Hematopoietic multipotent progenitor cell treated with erythropoietin and hydrocortisone succinate and interleukin-3 and kit ligand, for 4 days (in vitro differentiated cells): ENCODE results near the gene LTK.

Source experiments
- DNase-seq: peaks from one replicate; pipeline ENCODE4 v3.0.0-alpha.2; 2015

The LTK gene

DNA sequence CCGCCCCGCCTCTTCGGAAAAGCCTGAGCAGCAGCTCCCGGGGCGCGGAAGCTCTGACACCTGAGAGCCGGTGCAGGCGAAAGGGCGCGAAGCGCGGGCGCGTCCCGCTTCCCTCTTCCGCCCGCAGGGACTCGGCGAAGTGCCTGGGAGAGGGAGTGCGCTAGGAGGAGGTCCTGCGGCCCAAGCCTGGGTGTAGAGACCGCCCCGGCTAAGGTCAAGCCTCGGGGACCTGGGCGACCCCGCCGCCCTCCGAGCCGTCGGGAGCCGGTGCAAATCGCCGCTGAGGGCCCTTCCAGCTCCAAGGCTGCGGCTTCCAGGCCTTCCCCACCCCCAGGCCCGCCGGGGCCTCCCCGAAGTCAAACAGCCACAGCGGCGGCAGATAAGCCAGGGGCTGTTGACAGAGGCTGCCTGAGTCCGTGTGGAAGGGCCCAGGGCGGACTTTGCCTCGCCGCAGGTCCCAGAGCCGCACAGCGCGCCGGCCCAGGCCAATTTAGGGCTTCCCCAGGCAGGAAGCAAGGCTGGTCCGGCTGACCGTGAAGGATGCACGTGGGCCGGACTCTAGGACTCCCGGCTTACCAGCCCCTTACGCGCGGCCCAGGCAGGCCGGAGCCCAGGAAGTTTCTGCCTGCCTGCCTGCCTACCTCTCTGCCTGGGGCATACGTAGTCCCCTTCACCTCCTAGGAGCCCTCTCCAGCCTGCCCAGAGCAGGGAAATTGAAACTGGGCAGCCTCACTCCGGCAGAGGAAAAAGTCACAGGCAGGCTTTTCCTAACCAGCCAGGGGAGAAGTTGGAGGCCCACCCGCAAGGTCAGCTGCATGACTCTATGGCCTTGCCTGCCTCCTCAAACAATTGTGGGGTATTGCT, 17.7 kb downstream of the LTK start:
- DNase-seq = peak; percentile 58

DNA sequence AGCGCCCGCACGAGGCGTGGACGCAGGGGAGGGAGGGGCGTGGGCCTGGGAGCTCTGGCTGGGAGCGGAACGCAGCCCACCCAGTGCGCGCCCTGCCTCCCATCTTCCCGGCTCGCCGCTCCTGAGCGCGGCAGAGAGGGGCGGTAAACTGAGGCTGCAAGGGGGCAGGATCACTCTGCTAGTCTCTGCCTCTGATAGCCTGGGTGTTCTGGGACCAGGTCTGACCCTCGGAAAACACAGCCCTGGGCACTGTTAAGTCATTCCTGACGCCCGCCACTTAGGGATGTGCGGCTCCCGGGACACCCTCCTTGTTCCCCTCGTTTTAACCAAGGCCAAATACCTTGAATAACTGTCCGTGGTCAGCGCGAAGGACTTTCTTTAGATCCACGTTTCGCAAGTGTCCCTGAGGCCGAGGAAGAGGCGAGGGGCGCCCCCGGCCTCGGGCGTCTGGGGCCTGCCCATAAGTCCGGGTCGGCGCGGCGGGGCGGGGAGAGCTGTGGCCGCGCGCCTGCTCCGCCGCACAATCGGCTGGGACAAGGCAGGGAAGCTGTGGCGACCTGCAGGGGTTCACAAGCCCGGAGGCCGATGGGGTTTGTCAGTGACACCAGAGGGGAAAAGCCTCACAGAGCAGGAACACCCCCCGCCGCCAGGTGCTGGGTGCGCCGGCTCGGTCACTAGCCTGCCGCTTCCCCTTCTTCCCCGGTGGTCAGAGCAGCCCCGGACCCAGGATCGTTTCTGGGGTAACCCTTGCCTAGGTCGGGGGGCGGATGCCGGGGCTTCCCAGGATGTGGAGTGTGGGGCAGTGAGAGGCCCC, 18.5 kb downstream of the LTK start:
- DNase-seq = peak; percentile 41

- peak; percentile 45 for DNase-seq
These were observed 19.3 kb downstream of the LTK start for GRCh38 chr15:41494190-41494921.

DNA sequence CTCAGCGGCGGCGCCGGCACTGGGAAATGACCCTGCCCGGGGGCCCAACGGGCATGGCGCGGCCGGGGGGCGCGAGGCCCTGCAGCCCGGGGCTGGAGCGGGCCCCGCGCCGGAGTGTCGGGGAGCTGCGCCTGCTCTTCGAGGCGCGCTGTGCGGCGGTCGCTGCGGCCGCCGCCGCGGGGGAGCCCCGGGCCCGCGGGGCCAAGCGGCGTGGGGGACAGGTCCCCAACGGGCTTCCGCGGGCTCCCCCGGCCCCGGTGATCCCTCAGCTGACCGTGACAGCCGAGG, 19.8 kb downstream of the LTK start:
- DNase-seq = no peak

DNA sequence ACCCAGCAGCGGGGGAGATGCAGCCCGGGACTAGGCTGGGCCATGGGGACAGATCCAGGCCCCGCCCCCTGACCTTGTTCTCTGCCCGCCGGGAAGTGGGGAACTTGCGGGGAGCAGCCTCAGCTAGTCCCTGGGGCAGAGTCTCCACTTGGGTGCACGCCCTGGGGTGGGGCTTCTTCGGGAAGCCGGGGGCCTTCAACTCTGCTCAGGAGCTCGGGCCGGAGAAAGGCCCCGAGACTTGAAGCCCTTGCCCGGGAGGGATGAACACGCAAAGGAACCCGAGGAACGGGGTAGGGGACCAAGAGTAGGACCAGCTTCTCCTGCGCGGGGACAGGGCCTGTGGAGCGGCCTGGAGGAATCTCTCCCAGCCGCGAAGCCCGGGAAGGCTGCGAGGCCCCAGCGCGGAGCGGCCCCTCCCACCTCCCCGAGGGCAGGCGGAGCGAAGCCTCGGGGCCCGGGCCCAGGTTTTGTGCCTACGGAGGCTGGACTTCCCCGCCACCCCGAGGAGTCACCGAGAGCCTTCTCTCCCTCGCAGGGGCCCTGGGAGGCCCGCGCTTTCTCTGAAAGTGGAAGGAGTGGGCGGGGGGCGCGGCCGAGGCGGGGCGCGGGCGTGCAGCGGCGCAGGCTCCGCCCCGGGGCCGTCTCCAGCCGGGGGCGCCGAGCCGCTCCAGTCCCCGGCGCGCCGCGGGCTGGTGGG, 20.3 kb downstream of the LTK start, which contains the start of gene ITPKA:
TSS of gene ITPKA (plus strand) at position 670 of the 697 bp plus-strand sequence. CDS start 54 bp downstream, outside the sequence.
- peak; percentile 74 for DNase-seq

GRCh38 chr15:41492597-41493204, 20.9 kb downstream of the LTK start:
- DNase-seq = no peak

DNA sequence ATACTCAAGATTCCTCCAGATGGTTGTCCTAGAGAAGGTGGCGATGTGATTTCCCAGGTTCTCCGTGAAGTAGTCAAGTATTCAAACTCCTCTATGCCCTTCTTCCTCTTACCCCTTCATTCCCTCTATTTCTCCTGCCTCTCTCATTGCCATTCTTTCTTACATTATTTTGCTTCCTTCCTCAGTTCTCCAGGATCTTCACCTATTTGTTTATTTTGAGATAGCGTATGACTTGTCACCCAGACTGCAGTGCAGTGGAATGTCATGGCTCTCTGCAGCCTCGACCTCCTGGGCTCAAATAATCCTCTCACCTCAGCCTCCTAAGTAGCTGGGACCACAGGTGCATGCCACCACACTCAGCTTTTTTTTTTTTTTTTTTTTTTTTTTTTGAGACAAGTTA, 21.7 kb downstream of the LTK start:
- no peak for DNase-seq

GRCh38 chr15:41490355-41490754, 23.3 kb downstream of the LTK start:
- peak; percentile 28 for DNase-seq

- no peak for DNase-seq
These were observed 24.0 kb downstream of the LTK start for GRCh38 chr15:41489641-41490040.

GRCh38 chr15:41487802-41488201, 25.8 kb downstream of the LTK start:
- no peak for DNase-seq

GRCh38 chr15:41487381-41487780, 26.2 kb downstream of the LTK start:
- DNase-seq = no peak

DNA sequence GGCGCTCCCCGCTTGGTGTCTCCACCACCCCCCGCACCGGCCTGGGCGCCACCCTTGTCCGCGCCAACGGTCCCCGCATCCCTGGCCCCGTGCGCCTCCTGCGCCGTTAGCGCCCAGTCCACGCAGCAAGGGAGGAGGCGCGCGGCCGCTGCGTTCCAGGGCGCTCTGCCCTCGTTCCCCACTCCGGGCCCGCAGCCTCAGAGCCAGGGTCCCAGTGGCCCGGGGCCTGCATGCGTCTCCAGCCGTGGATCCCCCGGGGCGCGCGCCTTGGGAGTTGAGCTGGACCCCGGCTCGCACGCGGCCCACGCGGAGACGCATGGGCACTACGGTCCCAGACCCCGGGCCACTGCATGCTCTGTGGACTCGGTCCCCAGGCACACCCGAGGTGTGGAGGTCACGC, 27.3 kb downstream of the LTK start:
- no peak for DNase-seq

GRCh38 chr15:41484937-41485625, 28.5 kb downstream of the LTK start:
- no peak for DNase-seq

GRCh38 chr15:41483519-41483918, 30.1 kb downstream of the LTK start:
- no peak for DNase-seq

DNA sequence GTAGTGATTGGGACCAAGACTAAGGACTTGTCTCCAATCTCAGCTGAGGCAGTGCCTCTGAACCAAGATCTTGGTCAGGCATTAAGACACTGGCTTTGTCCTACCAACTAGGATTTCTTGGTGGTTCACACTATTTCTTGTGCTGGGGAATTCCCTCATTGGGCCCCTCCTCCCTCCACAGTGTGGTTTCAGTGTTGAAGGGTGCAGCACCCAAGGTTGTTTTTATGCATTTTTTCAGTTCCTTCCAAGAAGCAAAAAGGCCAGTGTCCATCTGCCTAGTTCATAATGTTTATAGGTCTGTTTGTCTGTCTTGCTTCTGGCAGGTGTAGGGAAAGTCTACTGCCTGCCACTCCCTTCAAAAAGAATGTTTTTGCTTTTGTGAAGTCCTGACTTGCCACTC, 30.5 kb downstream of the LTK start:
- DNase-seq = no peak

DNA sequence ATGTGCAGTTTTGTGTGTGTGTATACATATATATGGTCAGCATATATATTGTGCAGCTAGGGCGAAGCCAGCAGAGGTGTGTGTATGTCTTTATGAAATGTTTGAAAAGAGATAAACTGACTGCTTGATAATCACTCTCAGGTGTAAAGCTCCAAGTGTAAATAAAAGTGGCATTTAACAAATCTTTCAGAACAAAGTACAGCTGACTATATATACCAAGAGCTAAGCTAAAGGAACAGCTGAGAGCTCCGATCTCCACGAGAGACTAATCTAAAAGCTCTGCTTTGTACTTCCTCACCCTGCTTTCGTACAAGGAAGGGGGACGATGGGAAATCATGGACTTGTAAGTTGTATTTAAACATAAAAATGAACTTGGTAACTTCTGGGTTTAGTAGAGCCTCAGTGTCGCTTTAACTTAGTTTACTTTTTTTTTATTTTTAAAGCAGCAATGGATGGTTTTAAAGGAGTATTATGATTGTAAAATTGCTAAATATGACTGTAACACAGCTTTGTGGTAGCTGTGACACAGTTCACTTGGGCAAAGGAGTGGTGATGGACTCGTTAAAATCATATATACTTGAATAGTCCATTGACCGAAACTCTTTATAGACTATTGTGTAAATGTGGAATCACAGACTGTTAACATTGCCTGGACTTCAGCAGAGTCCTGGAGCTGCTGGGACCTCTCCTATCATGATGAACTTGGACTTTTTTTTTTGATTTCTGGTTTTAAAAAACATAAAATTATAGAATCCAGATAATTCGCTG, 31.3 kb downstream of the LTK start:
- no peak for DNase-seq

DNA sequence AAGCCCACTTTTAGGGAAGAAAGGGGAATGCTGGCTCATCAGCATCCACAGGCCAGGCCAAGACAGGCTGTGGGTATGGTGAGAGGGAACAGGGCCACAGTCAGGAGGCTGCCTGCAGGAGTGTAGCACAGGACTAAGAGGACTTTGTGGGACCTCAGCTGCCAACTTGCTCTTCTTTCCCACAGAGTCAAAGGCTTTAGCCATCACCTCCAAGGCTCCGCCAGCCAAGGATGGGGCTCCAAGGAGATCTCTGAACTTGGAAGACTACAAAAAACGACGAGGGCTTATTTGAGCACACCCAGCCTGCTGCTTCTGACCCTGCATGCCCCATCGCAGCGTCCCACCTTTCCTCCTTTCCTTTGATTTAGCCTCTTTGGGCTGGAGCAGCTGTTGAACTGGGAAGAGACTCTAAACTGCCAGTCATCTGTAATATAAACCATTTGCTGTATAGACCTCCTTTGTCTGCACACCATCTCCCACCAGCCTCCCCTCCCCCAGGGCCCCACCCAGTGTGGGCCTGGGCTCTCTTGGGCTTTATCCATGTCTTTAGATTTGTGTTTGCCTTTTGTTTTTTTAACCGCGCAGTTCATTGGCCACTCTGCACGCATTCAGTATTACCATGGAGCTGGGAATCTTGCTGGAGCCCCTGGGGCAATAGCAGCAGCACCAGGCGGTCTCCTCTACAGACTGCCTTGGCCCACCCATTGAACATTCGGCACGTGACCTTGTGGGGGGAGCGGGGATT, 33.1 kb downstream of the LTK start:
- DNase-seq = no peak

DNA sequence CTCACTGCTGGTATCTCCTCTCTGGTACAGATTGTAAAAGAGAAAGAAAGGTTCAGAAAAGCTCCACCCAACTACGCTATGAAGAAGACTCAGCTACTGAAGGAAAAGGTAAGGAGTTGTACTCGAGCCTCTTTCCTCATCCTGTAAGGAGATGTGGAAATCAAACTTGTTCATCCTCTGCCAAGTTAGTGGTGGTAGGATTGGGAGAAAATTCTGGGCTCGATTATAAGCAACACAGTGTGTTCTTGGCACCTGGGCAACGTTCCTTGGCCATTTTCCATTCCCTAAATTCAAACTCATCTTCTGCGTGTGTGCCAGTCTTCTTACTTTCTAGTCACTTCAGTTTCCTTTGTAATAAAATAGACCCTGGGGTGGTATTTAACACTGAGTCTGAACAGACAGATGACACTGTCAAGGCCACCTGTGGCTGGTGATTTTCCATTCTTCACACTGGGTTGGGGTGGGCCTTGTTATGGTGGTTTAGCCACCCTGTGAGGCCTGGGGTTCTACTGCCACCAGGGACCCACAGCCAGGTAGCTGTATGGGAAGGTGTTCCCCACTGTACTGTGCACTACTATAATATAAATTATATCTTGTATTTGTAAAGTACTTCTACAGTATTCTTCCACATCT, 37.1 kb downstream of the LTK start:
- DNase-seq = no peak

DNA sequence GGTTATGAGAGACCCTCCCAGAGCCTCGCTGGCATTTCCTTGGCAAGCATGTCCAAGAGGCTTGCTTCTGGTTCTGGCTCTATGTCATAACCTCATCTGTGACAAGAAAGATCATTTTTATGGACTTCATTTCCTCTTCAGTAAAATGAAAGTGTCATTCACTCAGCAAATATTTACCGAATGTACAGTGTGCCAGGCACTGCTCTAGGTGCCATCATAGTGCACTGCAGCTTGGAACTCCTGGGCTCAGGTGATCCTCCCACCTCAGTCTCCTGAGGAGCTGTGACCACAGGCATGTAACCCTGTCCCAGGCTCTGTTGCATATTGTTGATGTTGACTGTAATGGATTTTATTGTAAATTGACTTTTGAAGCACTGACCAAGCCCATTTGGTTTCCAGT, 38.7 kb downstream of the LTK start:
- no peak for DNase-seq

- DNase-seq = no peak
These were observed 39.2 kb downstream of the LTK start for GRCh38 chr15:41474436-41474835.
